H1 (cell line): ENCODE measurements around the gene LRRC32. TPM values are rescaled to one million over a fixed set of nuclear protein-coding genes. Genes with fewer than 3 reads are reported as not detected.

ENCODE experiments used
- CTCF ChIA-PET: fragments of 300-600 bp; sonication (Branson Sonifier 250); formaldehyde crosslinking; loops from one replicate; lab custom pipeline; 2021; ENCODE audit not compliant: partially characterized antibody; lab: Charles Lee
- POLR2A ChIA-PET: fragments of 300-600 bp; sonication (Branson Sonifier 250); formaldehyde crosslinking; loops from one replicate; lab custom pipeline; 2021; ENCODE audit warnings: inconsistent platforms; ENCODE audit not compliant: partially characterized antibody; lab: Charles Lee
- DNase-seq, 2 experiments: peaks; one replicate each; pipeline versions ENCODE4 v3.0.0 to v3.0.0-alpha.2; 2010 to 2022; ENCODE audit warnings: low spot score in 2 of 2, low read depth in 1 of 2, mixed read lengths in 1 of 2
- FAIRE-seq: peaks from 2 replicates; lab custom pipeline; 2011; peaks lifted over from hg19 to GRCh38; lab: Jason Lieb, UNC
- H2AFZ ChIP-seq: 2 replicates; pipeline ENCODE4 v1.8.1; 2012; ENCODE audit warnings: low read length, inconsistent platforms
- H2AK5ac ChIP-seq: 2 replicates; pipeline ENCODE4 v1.6.1; 2013; ENCODE audit warnings: low read depth, low read length
- H2BK120ac ChIP-seq: replicated peaks from 2 replicates; pipeline ENCODE3; 2013; ENCODE audit warnings: low read depth, low read length, inconsistent platforms
- H2BK12ac ChIP-seq: 2 replicates; pipeline ENCODE4 v1.6.1; 2013; ENCODE audit warnings: low read depth, low read length
- H2BK15ac ChIP-seq: 2 replicates; pipeline ENCODE4 v1.6.1; 2013; ENCODE audit warnings: low read length
- H2BK20ac ChIP-seq: 2 replicates; pipeline ENCODE4 v1.6.1; 2013; ENCODE audit warnings: low read length
- H2BK5ac ChIP-seq: 2 replicates; pipeline ENCODE4 v1.6.1; 2013; ENCODE audit warnings: low read depth, low read length
- H3K14ac ChIP-seq: 2 replicates; pipeline ENCODE4 v1.6.1; 2013; ENCODE audit warnings: inconsistent platforms; ENCODE audit not compliant: insufficient read length
- H3K18ac ChIP-seq: 2 replicates; pipeline ENCODE4 v1.6.1; 2013; ENCODE audit warnings: low read length; ENCODE audit errors: extremely low read depth
- H3K23ac ChIP-seq: 2 replicates; pipeline ENCODE4 v1.6.1; 2013; ENCODE audit warnings: inconsistent platforms; ENCODE audit not compliant: insufficient read length
- H3K23me2 ChIP-seq: 2 replicates; pipeline ENCODE4 v1.6.1; 2013; ENCODE audit warnings: low read depth, low read length
- H3K27ac ChIP-seq: 2 replicates; pipeline ENCODE4 v1.6.1; 2011; ENCODE audit warnings: low read depth, low read length, inconsistent platforms
- H3K27me3 ChIP-seq, 4 experiments: replicated peaks in 1 of 4; 1 replicate in 1 of 4; 2 replicates in 3 of 4; pipeline versions ENCODE4 v1.6.1 to v1.8.1; 2011 to 2013; ENCODE audit warnings: low read length in 3 of 4, mild to moderate bottlenecking in 3 of 4, inconsistent platforms in 2 of 4, mixed read lengths in 2 of 4, moderate library complexity in 1 of 4; ENCODE audit not compliant: control insufficient read depth in 3 of 4, insufficient read depth in 3 of 4; ENCODE audit errors: extremely low read depth in 1 of 4
- H3K36me3 ChIP-seq, 4 experiments: 2 replicates each; pipeline versions ENCODE4 v1.6.1 to v1.8.1; 2011 to 2013; ENCODE audit warnings: mild to moderate bottlenecking in 4 of 4, low read length in 3 of 4, moderate library complexity in 2 of 4, control low read depth in 1 of 4, inconsistent platforms in 1 of 4; ENCODE audit not compliant: insufficient read depth in 4 of 4, control insufficient read depth in 2 of 4
- H3K4ac ChIP-seq: replicated peaks from 2 replicates; pipeline ENCODE3; 2013; ENCODE audit warnings: low read length, low read depth, mixed read lengths, inconsistent platforms; ENCODE audit not compliant: insufficient read length
- H3K4me1 ChIP-seq, 4 experiments: replicated peaks in 1 of 4; 1 replicate in 1 of 4; 2 replicates in 3 of 4; pipeline versions ENCODE4 v1.6.1 to v1.8.1; 2011 to 2013; ENCODE audit warnings: low read length in 3 of 4, inconsistent platforms in 2 of 4, mixed read lengths in 1 of 4; ENCODE audit not compliant: insufficient read depth in 4 of 4, control insufficient read depth in 3 of 4
- H3K4me2 ChIP-seq, 2 experiments: 2 replicates each; pipeline versions ENCODE4 v1.6.1 to v1.8.1; 2011 to 2013; ENCODE audit warnings: low read depth in 2 of 2, low read length in 2 of 2, control low read depth in 1 of 2, inconsistent platforms in 1 of 2, mild to moderate bottlenecking in 1 of 2; ENCODE audit not compliant: insufficient read depth in 1 of 2
- H3K4me3 ChIP-seq, 4 experiments: fragments of 200-600, 300-600 bp in 1 of 4; sonication (generic), shearing (Covaris generic), sonication (Bioruptor Twin) in 1 of 4; 2 replicates each; pipeline versions ENCODE4 v1.5.1 to v1.8.1; 2011 to 2016; ENCODE audit warnings: low read length in 4 of 4, low read depth in 3 of 4, control low read depth in 2 of 4, inconsistent platforms in 2 of 4, mild to moderate bottlenecking in 2 of 4, mixed read lengths in 1 of 4, moderate library complexity in 1 of 4; ENCODE audit not compliant: insufficient read depth in 2 of 4; ENCODE audit errors: extremely low read depth in 1 of 4
- H3K56ac ChIP-seq: replicated peaks from 2 replicates; pipeline ENCODE3; 2013; ENCODE audit warnings: low read depth, mild to moderate bottlenecking, mixed read lengths, low read length, inconsistent platforms; ENCODE audit not compliant: insufficient read length
- H3K79me1 ChIP-seq: 2 replicates; pipeline ENCODE4 v1.6.1; 2013; ENCODE audit warnings: low read depth, low read length, control low read depth
- H3K79me2 ChIP-seq, 2 experiments: 2 replicates each; pipeline versions ENCODE4 v1.6.1 to v1.8.1; 2012 to 2013; ENCODE audit warnings: low read length in 2 of 2, mild to moderate bottlenecking in 2 of 2, inconsistent platforms in 1 of 2; ENCODE audit not compliant: insufficient read depth in 2 of 2, control insufficient read depth in 1 of 2
- H3K9ac ChIP-seq, 4 experiments: replicated peaks in 1 of 4; 1 replicate in 1 of 4; 2 replicates in 3 of 4; pipeline versions ENCODE4 v1.6.1 to v1.8.1; 2011 to 2013; ENCODE audit warnings: low read depth in 3 of 4, low read length in 3 of 4, control low read depth in 2 of 4, mild to moderate bottlenecking in 2 of 4, moderate library complexity in 2 of 4, inconsistent platforms in 1 of 4; ENCODE audit errors: extremely low read depth in 1 of 4
- H3K9me3 ChIP-seq, 2 experiments: 2 replicates each; pipeline versions ENCODE4 v1.6.1 to v1.8.1; 2012 to 2013; ENCODE audit warnings: mild to moderate bottlenecking in 2 of 2, moderate library complexity in 2 of 2, control low read depth in 1 of 2, inconsistent platforms in 1 of 2, low read depth in 1 of 2, low read length in 1 of 2, mixed read lengths in 1 of 2; ENCODE audit not compliant: insufficient read depth in 2 of 2
- H4K20me1 ChIP-seq, 2 experiments: replicated peaks in 1 of 2; 2 replicates each; pipeline versions ENCODE3 to v1.8.1; 2011 to 2013; ENCODE audit warnings: inconsistent platforms in 2 of 2, low read length in 2 of 2, mild to moderate bottlenecking in 1 of 2; ENCODE audit not compliant: insufficient read depth in 2 of 2, control insufficient read depth in 1 of 2
- H4K5ac ChIP-seq: 2 replicates; pipeline ENCODE4 v1.6.1; 2013; ENCODE audit warnings: low read length, low read depth, mixed read lengths, inconsistent platforms; ENCODE audit not compliant: insufficient read length
- H4K8ac ChIP-seq: 2 replicates; pipeline ENCODE4 v1.8.0; 2013; ENCODE audit warnings: mild to moderate bottlenecking, moderate library complexity, low read length, inconsistent platforms; ENCODE audit not compliant: insufficient read depth; ENCODE audit errors: extremely low read depth
- H4K91ac ChIP-seq: replicated peaks from 2 replicates; pipeline ENCODE3; 2013; ENCODE audit warnings: low read length, mixed read lengths, inconsistent platforms; ENCODE audit not compliant: insufficient read length
- ASH2L ChIP-seq: fragments of 200-600, 300-600 bp; sonication (generic); IDR thresholded peaks from one replicate; pipeline ENCODE4 v1.7.1; 2017; ENCODE audit warnings: low read length
- BACH1 ChIP-seq: IDR thresholded peaks from 2 replicates; pipeline ENCODE4 v1.6.1; 2012; ENCODE audit warnings: low read length, improper control_type of control experiment
- CHD1 ChIP-seq: IDR thresholded peaks from 2 replicates; pipeline ENCODE4 v1.6.1; 2012; ENCODE audit warnings: low read depth, low read length, improper control_type of control experiment
- CTBP2 ChIP-seq: IDR thresholded peaks from 2 replicates; pipeline ENCODE4 v1.7.0; 2011; ENCODE audit warnings: borderline replicate concordance, mild to moderate bottlenecking, moderate library complexity, mixed read lengths, low read length; ENCODE audit not compliant: insufficient read depth, insufficient read length
- EGR1 ChIP-seq: IDR thresholded peaks from 2 replicates; pipeline ENCODE4 v1.6.1; 2011; ENCODE audit warnings: low read depth, low read length, borderline replicate concordance
- FOSL1 ChIP-seq: IDR thresholded peaks from 2 replicates; pipeline ENCODE4 v1.6.1; 2011; ENCODE audit warnings: mild to moderate bottlenecking, low read depth, low read length, moderate library complexity; ENCODE audit not compliant: insufficient read depth
- GABPA ChIP-seq: IDR thresholded peaks from 2 replicates; pipeline ENCODE4 v1.6.1; 2011; ENCODE audit warnings: mild to moderate bottlenecking, low read length, moderate library complexity, borderline replicate concordance; ENCODE audit not compliant: insufficient read depth
- GTF2F1 ChIP-seq: IDR thresholded peaks from 2 replicates; pipeline ENCODE4 v1.6.1; 2012; ENCODE audit warnings: low read depth, low read length, improper control_type of control experiment, borderline replicate concordance
- KDM5A ChIP-seq: fragments of 200-600 bp; IDR thresholded peaks from 2 replicates; pipeline ENCODE4 v1.7.1; 2012; ENCODE audit warnings: mild to moderate bottlenecking, low read length, inconsistent platforms, mixed read lengths
- PHF8 ChIP-seq: fragments of 200-600 bp; sonication (generic); conservative IDR thresholded peaks from 2 replicates; pipeline ENCODE4 v1.7.1; 2012; ENCODE audit warnings: low read depth, mild to moderate bottlenecking, inconsistent platforms, low read length, moderate library complexity
- RNF2 ChIP-seq: fragments of 200-900, 300-1000 bp; sonication (generic); IDR thresholded peaks from 2 replicates; pipeline ENCODE4 v1.7.1; 2016; ENCODE audit warnings: borderline replicate concordance, low read depth, mild to moderate bottlenecking, antibody characterized with exemption, low read length; ENCODE audit not compliant: poor library complexity, severe bottlenecking; ENCODE audit errors: missing control alignments
- SP2 ChIP-seq: IDR thresholded peaks from 2 replicates; pipeline ENCODE4 v1.6.1; 2012; ENCODE audit warnings: mild to moderate bottlenecking, low read length, inconsistent platforms
- SRF ChIP-seq: IDR thresholded peaks from 2 replicates; pipeline ENCODE4 v1.6.1; 2011; ENCODE audit warnings: mild to moderate bottlenecking, low read depth, low read length, moderate library complexity
- TEAD4 ChIP-seq: IDR thresholded peaks from 2 replicates; pipeline ENCODE4 v1.6.1; 2012; ENCODE audit warnings: low read depth, low read length, inconsistent platforms, mixed read lengths
- WGBS, 2 experiments: shearing (Covaris generic) in 1 of 2; methylation state at CpG; one replicate each; pipeline versions ENCODE4 v1.1.6 to v1.1.7; 2013 to 2015; ENCODE audit warnings: low lambda C conversion rate in 2 of 2, mixed read lengths in 2 of 2, inconsistent platforms in 1 of 2, low coverage in 1 of 2, missing lambda C conversion rate in 1 of 2; ENCODE audit not compliant: insufficient replicate concordance in 2 of 2, insufficient coverage in 1 of 2, insufficient read length in 1 of 2; ENCODE audit errors: extremely low coverage in 1 of 2, missing lambda C conversion rate in 1 of 2; 5-methylcytosine and 5-hydroxymethylcytosine counted together
- polyA plus RNA-seq, 7 experiments: library from polyadenylated mRNA; depleted of rRNA in 3 of 7; stranded (reverse) in 5 of 7; unstranded in 2 of 7; fragments of >200 nt in 5 of 7; fragments of 200-250 nt in 2 of 7; gene quantifications; 1 replicate in 5 of 7; 2 replicates in 1 of 7; 4 replicates in 1 of 7; pipeline versions ENCODE4 v1.2.1 to v1.2.3, GENCODE V29; 2011 to 2013; ENCODE audit warnings: missing spikeins in 2 of 7, mixed read lengths in 2 of 7
- total RNA-seq: library from RNA; stranded (reverse); fragmentation: NEBNext Ultra II Directional; extraction: Animal tissue kit (Norgen Biotek cat#: 25700); gene quantifications from 2 replicates; pipeline ENCODE4 v1.2.1, GENCODE V29; 2021

LRRC32 gene
- total and polyA plus RNA-seq, 2 of the 8 experiments (the other 6 are each of a cell fraction or from before 2014, with no cell fraction given) = 0.99 to 1.9 TPM

DNA sequence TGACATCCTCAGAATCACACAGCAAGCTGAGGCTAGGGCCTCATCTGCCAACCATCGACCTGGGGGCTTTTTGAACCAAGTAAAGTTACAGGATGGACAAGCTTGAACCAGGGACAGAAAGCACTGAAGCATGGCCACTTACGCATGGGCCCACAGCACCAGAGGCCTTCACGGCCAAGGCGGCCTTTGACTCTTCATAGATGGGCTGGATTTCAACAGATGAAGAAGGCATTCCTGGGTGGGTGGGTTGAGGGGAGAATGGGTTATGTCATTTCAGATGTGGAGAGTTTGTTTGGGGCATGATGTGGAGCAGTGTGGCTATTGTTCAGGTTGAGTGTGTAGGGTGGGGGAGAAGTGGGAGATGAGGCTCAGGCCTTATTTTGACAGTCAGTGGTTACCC, 60.2 kb downstream of the LRRC32 start:
- no peaks in the 10 kb centered on the region for H3K9me3 ChIP-seq
- no peak overlapping the region; the same call in 1 of the 2 replicates for H2BK20ac ChIP-seq
- no peaks in the 10 kb centered on the region for H3K27me3 ChIP-seq
- H4K8ac ChIP-seq = no peak overlapping the region
- no peak overlapping the region for H3K27ac ChIP-seq
- no peak overlapping the region for H3K4ac ChIP-seq
- H3K36me3 ChIP-seq = no peaks in the 10 kb centered on the region
- H4K91ac ChIP-seq = peak overlapping the region; percentile 60
- no peak overlapping the region for H3K18ac ChIP-seq
- FAIRE-seq = no peak
- H2BK15ac ChIP-seq = peak overlapping the region; percentile 46; the same call in 1 of the 2 replicates
- no peak overlapping the region for H3K14ac ChIP-seq
- H3K23me2 ChIP-seq = 0 out of 2 replicates have a peak, but pooled peaks cover 1% of the 10 kb centered on the region
- ChIA-PET POLR2A (no interaction called here), CTCF (interaction anchor here (1.2 to 4.7 kb wide), 4 partner anchors 11 to 70 kb away, joined by 4 to 36 read pairs (median 6); no protein-coding TSS in a partner anchor)
- H3K79me1 ChIP-seq = no peaks in the 10 kb centered on the region
- H2AK5ac ChIP-seq = peak overlapping the region; percentile 39; the same call in 1 of the 2 replicates
- no peak for DNase-seq
- peaks cover 0 to 18% (median 10%) of the 10 kb centered on the region in 4 experiments; a peak in 6 of 7 replicates for H3K4me1 ChIP-seq
- 94% methylated on average over 4 of the region's 4 CpGs; no CpG with 5 or more reads in 1 of the 2 experiments for WGBS, 2 experiments
- H2BK12ac ChIP-seq = peak overlapping the region; percentile 63; the same call in 1 of the 2 replicates
- H3K9ac ChIP-seq = no peak overlapping the region
- no peak overlapping the region for H4K5ac ChIP-seq
- H2AFZ ChIP-seq = no peak overlapping the region
- H3K4me3 ChIP-seq = no peak overlapping the region
- no peak overlapping the region for H2BK120ac ChIP-seq
- H4K20me1 ChIP-seq = no peaks in the 10 kb centered on the region
- H3K4me2 ChIP-seq = no peak overlapping the region
- no peak overlapping the region for H2BK5ac ChIP-seq
- H3K23ac ChIP-seq = no peak overlapping the region
- H3K56ac ChIP-seq = no peak overlapping the region
- no peaks in the 10 kb centered on the region for H3K79me2 ChIP-seq
- TF ChIP-seq TEAD4 = no peak
- TF ChIP-seq SP2 = no peak
- no peak for TF ChIP-seq BACH1
- no peak for TF ChIP-seq PHF8
- no peak for TF ChIP-seq CTBP2
- TF ChIP-seq RNF2 = no peak
- TF ChIP-seq ASH2L = no peak
- TF ChIP-seq CHD1 = no peak
- no peak for TF ChIP-seq EGR1
- TF ChIP-seq SRF = no peak
- no peak for TF ChIP-seq GTF2F1
- no peak for TF ChIP-seq KDM5A
- no peak for TF ChIP-seq FOSL1
- TF ChIP-seq GABPA = no peak
